GM12892 (cell line): Measurements from ENCODE around the gene TMEM132E.

ENCODE experiments used
- POLR2A ChIP-seq: IDR thresholded peaks from 2 replicates; pipeline ENCODE4 v1.6.1; 2011; ENCODE audit warnings: low read depth, low read length, control low read depth
- POLR2AphosphoS5 ChIP-seq: IDR thresholded peaks from 2 replicates; pipeline ENCODE4 v1.6.1; 2011; ENCODE audit warnings: low read depth, low read length, control low read depth

- TF ChIP-seq POLR2AphosphoS5 (no peak), POLR2A (no peak)
These were observed 75.5 kb downstream of the TMEM132E start for GRCh38 chr17:34654881-34655276.
